OCI-LY7 (cell line): ENCODE data around the gene TMPRSS4. TPM values are rescaled to one million over a fixed set of nuclear protein-coding genes. Genes with fewer than 3 reads are reported as not detected.
A peak's percentile ranks its signal among the peaks of the same experiment; 100 is the strongest.

Source experiments
- BruUV-seq: library from RNA; stranded (reverse); fragments of 400-500 nt; replicated peaks from 2 replicates; lab custom pipeline; 2021; lab: Mats Ljungman, UMichigan
- CTCF ChIA-PET: fragments of 300-600 bp; sonication (Branson Sonifier 250); formaldehyde crosslinking; loops from one replicate; lab custom pipeline; 2022; ENCODE audit warnings: antibody characterized with exemption; ENCODE audit not compliant: unreplicated experiment; lab: Charles Lee
- POLR2A ChIA-PET: fragments of 300-600 bp; sonication (Branson Sonifier 250); formaldehyde crosslinking; loops from one replicate; lab custom pipeline; 2022; ENCODE audit warnings: antibody characterized with exemption; lab: Charles Lee
- DNase-seq: peaks from one replicate; pipeline ENCODE4 v3.0.0-alpha.2; 2015; ENCODE audit warnings: low spot score
- H2AFZ ChIP-seq: fragments of 200-600 bp; sonication (generic), shearing (Covaris generic); 2 replicates; pipeline ENCODE4 v1.6.1; 2014; ENCODE audit warnings: mild to moderate bottlenecking, antibody characterized with exemption, low read length, moderate library complexity
- H3K27ac ChIP-seq: fragments of 200-600 bp; sonication (generic); 2 replicates; pipeline ENCODE4 v1.5.1; 2014; ENCODE audit warnings: mixed run types, low read depth, mild to moderate bottlenecking, moderate library complexity, low read length, inconsistent platforms; ENCODE audit not compliant: poor library complexity, severe bottlenecking
- H3K36me3 ChIP-seq: fragments of 200-600 bp; sonication (generic); 2 replicates; pipeline ENCODE4 v1.6.1; 2014; ENCODE audit warnings: mild to moderate bottlenecking, antibody characterized with exemption, low read length, moderate library complexity, mixed read lengths; ENCODE audit not compliant: insufficient read depth
- H3K4me1 ChIP-seq: fragments of 200-600 bp; sonication (generic); 2 replicates; pipeline ENCODE4 v1.5.1; 2014; ENCODE audit warnings: mild to moderate bottlenecking, low read length; ENCODE audit not compliant: insufficient read depth, poor library complexity, severe bottlenecking
- H3K4me2 ChIP-seq: fragments of 200-600 bp; sonication (generic); 2 replicates; pipeline ENCODE4 v1.6.1; 2014; ENCODE audit warnings: mild to moderate bottlenecking, low read length
- H3K4me3 ChIP-seq: fragments of 200-600 bp; sonication (generic); 2 replicates; pipeline ENCODE4 v1.5.1; 2014; ENCODE audit warnings: mild to moderate bottlenecking, low read depth, low read length; ENCODE audit not compliant: poor library complexity, severe bottlenecking
- H3K79me2 ChIP-seq: fragments of 200-600 bp; sonication (generic); 2 replicates; pipeline ENCODE4 v1.6.1; 2016; ENCODE audit warnings: low read depth, mild to moderate bottlenecking, low read length, moderate library complexity, mixed read lengths; ENCODE audit not compliant: insufficient read depth
- H3K9me2 ChIP-seq: fragments of 200-600 bp; sonication (generic); 2 replicates; pipeline ENCODE4 v1.6.1; 2016; ENCODE audit warnings: mild to moderate bottlenecking, low read length, mixed read lengths; ENCODE audit not compliant: insufficient read depth
- H3K9me3 ChIP-seq: fragments of 200-600 bp; sonication (generic); 2 replicates; pipeline ENCODE4 v1.6.1; 2014; ENCODE audit warnings: mild to moderate bottlenecking, mixed run types, low read length, mixed read lengths
- H4K20me1 ChIP-seq: fragments of 200-600 bp; sonication (generic); 2 replicates; pipeline ENCODE4 v1.6.1; 2014; ENCODE audit warnings: mild to moderate bottlenecking, antibody characterized with exemption, low read length, moderate library complexity, mixed read lengths; ENCODE audit not compliant: insufficient read depth
- CTCF ChIP-seq: fragments of 200-600 bp; sonication (generic); conservative IDR thresholded peaks from 2 replicates; pipeline ENCODE4 v1.5.1; 2014; ENCODE audit warnings: mild to moderate bottlenecking, antibody characterized with exemption, low read length, moderate library complexity, mixed read lengths
- EZH2phosphoT487 ChIP-seq: fragments of 200-600 bp; sonication (generic); IDR thresholded peaks from 2 replicates; pipeline ENCODE4 v1.6.1; 2018; ENCODE audit warnings: low read depth, borderline replicate concordance, mild to moderate bottlenecking, mixed run types, antibody characterized with exemption, low read length, moderate library complexity, mixed read lengths
- intact Hi-C: fragments of 100-400 bp; cut with micrococcal nuclease; formaldehyde crosslinking; loops from one replicate; pipeline ENCODE4 v1.10.0; 2022; ENCODE audit not compliant: unreplicated experiment
- total RNA-seq, 2 experiments: library from RNA; depleted of rRNA in 1 of 2; stranded (reverse); fragments of >200 nt in 1 of 2; shearing (Covaris generic) in 1 of 2; gene quantifications; 2 replicates each; pipeline ENCODE4 v1.2.3, GENCODE V29; 2014 to 2022

TMPRSS4 gene
- total RNA-seq, 2 experiments from 2014 or later: 0.03 TPM; not detected in 1

- intact Hi-C loops: loop anchor here (2.0 kb wide), 2 partner anchors 41 to 65 kb away; partner anchors contain the start of gene IL10RA
- H3K79me2 ChIP-seq: no peaks in the 10 kb centered on the region
- H3K4me2 ChIP-seq: no peak overlapping the region
- H3K36me3 ChIP-seq: no peaks in the 10 kb centered on the region
- peaks cover 12% of the 10 kb centered on the region for H3K4me1 ChIP-seq
- H3K4me3 ChIP-seq: no peak overlapping the region
- H3K9me2 ChIP-seq: no peaks in the 10 kb centered on the region
- no peak for TF ChIP-seq EZH2phosphoT487
- no peak for TF ChIP-seq CTCF
- H4K20me1 ChIP-seq: no peaks in the 10 kb centered on the region
- no TSS peak for BruUV-seq
- peak; percentile 42 for DNase-seq
- ChIA-PET CTCF (interaction anchor here (0.6 to 1.0 kb wide), 3 partner anchors 206 to 928 kb away, joined by 3 read pairs; no protein-coding TSS in a partner anchor), POLR2A (interaction anchor here (1.0 to 1.4 kb wide), 2 partner anchors 64 to 101 kb away, joined by 4 to 6 read pairs; no protein-coding TSS in a partner anchor)
- H3K27ac ChIP-seq: no peak overlapping the region
- H2AFZ ChIP-seq: no peak overlapping the region
- H3K9me3 ChIP-seq: no peaks in the 10 kb centered on the region
These were observed 25.0 kb upstream of the TMPRSS4 start for GRCh38 chr11:118051611-118052461.

- no peak overlapping the region for H3K4me2 ChIP-seq
- TF ChIP-seq CTCF (no peak), EZH2phosphoT487 (no peak)
- ChIA-PET CTCF (interaction anchor here (0.6 to 1.6 kb wide), 12 partner anchors 65 to 1740 kb away, joined by 3 to 10 read pairs (median 3); no protein-coding TSS in a partner anchor), POLR2A (interaction anchor here (0.5 to 1.0 kb wide), 3 partner anchors 11 to 102 kb away, joined by 3 to 6 read pairs (median 3); no protein-coding TSS in a partner anchor)
- H3K4me1 ChIP-seq: peaks cover 12% of the 10 kb centered on the region
- H3K9me3 ChIP-seq: no peaks in the 10 kb centered on the region
- H3K27ac ChIP-seq: no peak overlapping the region
- no peak for DNase-seq
- H2AFZ ChIP-seq: no peak overlapping the region
- intact Hi-C loops: loop anchor here (1.0 to 2.0 kb wide), 7 partner anchors 42 to 245 kb away; partner anchors contain the start of gene IL10RA
- no TSS peak for BruUV-seq
- H3K4me3 ChIP-seq: no peak overlapping the region
- H4K20me1 ChIP-seq: no peaks in the 10 kb centered on the region
- no peaks in the 10 kb centered on the region for H3K36me3 ChIP-seq
- H3K9me2 ChIP-seq: no peaks in the 10 kb centered on the region
- no peaks in the 10 kb centered on the region for H3K79me2 ChIP-seq
These were observed 24.2 kb upstream of the TMPRSS4 start for GRCh38 chr11:118052581-118053206.
